ENCODE data around the gene SLFN12L.
"Not testable (repeated sequence)": the region's sequence is repeated elsewhere in the genome, so short reads cannot be mapped to it uniquely, and the experiment has no call there.

Gene SLFN12L

DNA sequence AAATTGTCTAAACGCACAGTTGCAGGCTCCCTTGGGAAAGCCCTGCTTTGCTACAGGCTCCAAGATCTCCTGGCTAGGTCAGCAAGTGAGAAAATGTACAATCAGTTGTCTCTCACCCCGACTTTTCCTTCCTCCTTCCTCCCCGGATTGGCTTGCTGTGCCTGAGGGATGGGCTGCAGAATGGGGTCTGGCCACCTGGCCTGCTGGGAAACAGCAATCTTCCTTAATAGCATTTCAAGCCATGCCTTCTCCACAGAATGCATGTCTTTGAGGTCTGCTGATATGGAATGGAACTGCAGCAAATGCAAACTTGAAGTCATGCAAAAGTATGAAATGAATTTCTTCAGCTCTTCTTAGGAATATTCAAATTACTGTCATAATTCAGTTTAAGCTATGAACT, 46.1 kb downstream of the SLFN12L start:
- peaks cover 92% of the 10 kb centered on the region for H3K36me3 Mint-ChIP-seq
- DNase-seq (ENCODE audit: low spot score in 2 of 2) (no peak), ATAC-seq (no peak)
- H3K9me3 Mint-ChIP-seq, result no peaks in the 10 kb centered on the region
- peak overlapping the region; percentile 3 for H3K27ac Mint-ChIP-seq
- peaks cover 81% of the 10 kb centered on the region for H3K4me1 Mint-ChIP-seq
- no peak overlapping the region for H3K4me3 Mint-ChIP-seq

DNA sequence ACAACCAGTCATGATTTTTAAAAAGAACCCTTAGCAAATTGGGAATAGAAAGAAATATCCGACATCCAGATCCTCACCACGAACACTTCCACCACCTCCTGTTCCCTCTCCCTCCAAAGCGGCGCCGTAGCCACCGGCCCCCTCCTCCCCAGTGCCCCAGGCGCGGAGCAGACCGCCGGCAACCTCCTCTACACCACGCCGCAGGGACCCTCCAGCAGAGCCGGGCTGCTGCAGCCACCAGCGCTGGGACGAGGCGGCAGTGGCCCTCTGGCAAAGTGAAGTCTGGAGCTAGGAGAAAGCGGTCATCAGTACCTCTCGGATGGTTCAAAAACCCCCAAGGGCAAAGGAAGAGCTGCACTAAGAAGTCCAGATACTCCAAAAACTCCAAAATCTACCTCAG, 47.5 kb downstream of the SLFN12L start:
- DNase-seq (ENCODE audit: low spot score in 2 of 2) (no peak), ATAC-seq (no peak)
- peaks cover 93% of the 10 kb centered on the region for H3K36me3 Mint-ChIP-seq
- peak overlapping the region; percentile 32 for H3K27ac Mint-ChIP-seq
- no peak overlapping the region for H3K4me3 Mint-ChIP-seq
- H3K4me1 Mint-ChIP-seq, result peaks cover 90% of the 10 kb centered on the region
- H3K9me3 Mint-ChIP-seq, result no peaks in the 10 kb centered on the region

DNA sequence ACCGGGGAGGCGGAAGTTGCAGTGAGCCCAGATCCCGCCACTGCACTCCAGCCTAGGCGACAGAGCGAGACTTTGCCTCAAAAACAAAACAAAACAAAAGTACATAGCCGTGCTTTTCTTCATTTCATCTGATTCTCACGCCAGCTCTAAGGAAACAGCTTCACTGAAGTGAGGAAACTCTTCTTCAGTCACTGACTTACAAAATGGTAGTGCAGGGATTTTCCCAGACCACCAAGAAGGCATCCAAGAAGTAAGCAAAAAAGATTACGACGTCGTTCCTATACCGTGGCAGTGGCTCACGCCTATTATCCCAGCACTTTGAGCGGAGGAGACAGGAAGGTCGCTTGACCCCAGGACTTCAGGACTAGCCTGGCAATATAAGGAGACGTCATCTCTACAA, 48.5 kb downstream of the SLFN12L start:
- H3K36me3 Mint-ChIP-seq, result peaks cover 94% of the 10 kb centered on the region
- H3K9me3 Mint-ChIP-seq, result no peaks in the 10 kb centered on the region
- H3K27ac Mint-ChIP-seq, result peak overlapping the region; percentile 96
- peaks cover 90% of the 10 kb centered on the region for H3K4me1 Mint-ChIP-seq
- ATAC-seq (no peak), DNase-seq (ENCODE audit: low spot score in 2 of 2) (no peak)
- H3K4me3 Mint-ChIP-seq, result peak overlapping the region; percentile 87

DNA sequence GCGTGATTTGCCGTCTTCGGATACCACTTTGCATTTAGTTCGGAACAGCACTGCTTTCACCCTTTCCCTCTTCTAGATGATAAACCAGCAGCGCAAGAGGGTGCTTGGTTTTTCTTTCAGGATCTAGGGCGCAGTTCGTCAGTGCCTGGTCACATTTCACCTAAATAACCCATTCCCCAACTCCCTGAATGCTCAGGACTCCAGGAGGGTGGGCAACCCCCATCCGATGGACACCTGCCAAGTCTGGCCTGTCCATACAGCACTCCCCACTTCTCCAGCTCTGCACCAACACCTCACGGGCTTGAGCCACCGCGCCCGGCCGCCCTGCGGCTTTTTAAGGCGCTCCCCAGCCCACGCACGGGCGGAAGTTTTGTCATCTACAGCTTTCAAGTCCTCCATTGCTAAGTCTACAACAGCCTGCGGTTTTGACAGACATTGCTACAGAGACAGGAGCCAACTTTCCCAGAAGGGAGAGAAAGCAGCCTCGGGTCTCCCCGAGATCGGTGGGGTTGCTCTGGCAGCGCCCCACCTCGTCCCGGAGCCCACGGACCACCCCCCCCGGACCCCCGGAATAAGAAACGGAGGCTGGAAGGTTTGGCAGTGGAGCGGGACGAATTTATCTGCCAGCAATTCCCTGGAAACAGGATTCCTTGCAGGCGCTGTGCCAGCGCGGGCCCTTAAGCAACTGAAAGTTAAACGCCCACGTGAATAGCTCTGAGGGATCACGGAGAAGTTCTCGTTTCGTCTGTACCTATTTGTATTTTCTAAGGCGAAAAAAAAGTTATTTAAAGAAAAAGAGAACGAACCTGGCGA, 50.4 kb downstream of the SLFN12L start:
- Mint-ChIP-seq H3K36me3 (peaks cover 88% of the 10 kb centered on the region), H3K9me3 (no peaks in the 10 kb centered on the region), H3K4me3 (peak overlapping the region; percentile 87), H3K27ac (peak overlapping the region; percentile 96), H3K4me1 (peaks cover 82% of the 10 kb centered on the region)
- peak; percentile 73 to 87 for DNase-seq (ENCODE audit: low spot score in 2 of 2)
- peak; percentile 86 for ATAC-seq

DNA sequence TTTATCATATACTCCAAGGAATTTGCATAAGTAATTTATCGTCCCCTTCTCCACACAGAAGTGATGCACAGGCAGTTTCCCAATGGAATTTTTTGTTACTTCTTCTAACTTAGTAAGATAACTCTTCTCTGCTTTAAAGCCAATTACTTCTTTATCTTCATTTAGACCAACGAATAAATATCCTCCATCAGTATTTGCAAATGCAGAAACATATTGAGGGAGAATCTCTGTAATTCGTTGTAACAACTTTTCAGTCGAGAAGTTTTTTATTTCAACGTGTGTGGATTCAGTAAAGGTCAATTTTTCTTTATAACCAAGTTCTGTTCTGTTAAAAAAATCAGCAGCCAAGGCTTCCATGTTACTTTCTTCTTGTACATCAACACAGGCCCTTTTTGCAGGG, 58.2 kb downstream of the SLFN12L start:
- Mint-ChIP-seq H3K27ac (no peak overlapping the region), H3K9me3 (no peaks in the 10 kb centered on the region), H3K36me3 (peaks cover 85% of the 10 kb centered on the region), H3K4me3 (no peak overlapping the region), H3K4me1 (peaks cover 64% of the 10 kb centered on the region)
- no peak for DNase-seq (ENCODE audit: low spot score in 2 of 2)
- ATAC-seq, result no peak

DNA sequence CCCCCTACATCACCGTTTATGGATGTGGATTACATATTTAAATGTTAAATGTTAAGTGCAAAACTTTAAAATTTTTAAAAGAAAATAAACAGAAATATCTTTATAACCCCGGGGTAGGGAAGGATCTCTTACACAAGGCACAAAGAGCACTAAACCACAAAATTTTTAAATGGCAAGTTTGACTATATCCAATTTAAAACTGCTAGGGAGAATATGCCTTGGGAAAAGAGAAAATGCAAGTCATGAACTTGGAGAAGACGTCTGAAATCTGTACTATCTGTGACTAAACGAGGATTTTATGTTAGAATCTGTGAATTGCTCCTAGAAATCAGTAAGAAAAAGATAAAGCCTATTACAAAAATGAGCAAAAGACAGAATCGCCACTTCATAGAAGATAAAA, 60.2 kb downstream of the SLFN12L start:
- Mint-ChIP-seq H3K27ac (no peak overlapping the region), H3K36me3 (peaks cover 94% of the 10 kb centered on the region), H3K9me3 (peaks cover under 1% of the 10 kb centered on the region), H3K4me1 (peaks cover 53% of the 10 kb centered on the region), H3K4me3 (no peak overlapping the region)
- ATAC-seq, result no peak
- DNase-seq (ENCODE audit: low spot score in 2 of 2), result no peak

DNA sequence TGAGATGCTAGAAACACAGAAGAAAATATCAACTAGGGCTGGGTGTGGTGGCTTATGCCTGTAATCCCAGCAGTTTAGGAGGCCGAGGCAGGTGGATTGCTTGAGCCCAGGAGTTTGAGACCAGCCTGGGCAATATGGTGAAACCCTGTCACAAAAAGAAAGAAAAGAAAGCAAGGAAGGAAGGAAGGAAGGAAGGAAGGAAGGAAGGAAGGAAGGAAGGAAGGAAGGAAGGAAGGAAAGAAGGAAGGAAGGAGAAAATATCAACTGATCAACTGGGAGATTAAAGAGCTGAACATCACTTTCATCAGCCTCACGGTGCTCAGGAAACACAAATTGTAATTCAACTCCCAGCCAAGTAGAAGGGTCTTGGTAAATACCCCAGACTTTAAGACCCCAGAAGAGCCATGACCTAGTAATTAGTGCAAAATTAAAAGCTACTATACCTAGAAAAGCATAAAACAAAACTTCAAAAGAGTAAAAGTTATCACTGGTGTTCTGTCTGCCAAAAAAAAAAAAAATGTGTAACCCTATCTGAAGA, 61.1 kb downstream of the SLFN12L start:
- Mint-ChIP-seq H3K4me1 (peaks cover 49% of the 10 kb centered on the region), H3K4me3 (no peak overlapping the region), H3K27ac (peak overlapping the region; percentile 69), H3K9me3 (peaks cover 6% of the 10 kb centered on the region), H3K36me3 (peaks cover 92% of the 10 kb centered on the region)
- ATAC-seq, result no peak
- DNase-seq (ENCODE audit: low spot score in 2 of 2), result no peak

DNA sequence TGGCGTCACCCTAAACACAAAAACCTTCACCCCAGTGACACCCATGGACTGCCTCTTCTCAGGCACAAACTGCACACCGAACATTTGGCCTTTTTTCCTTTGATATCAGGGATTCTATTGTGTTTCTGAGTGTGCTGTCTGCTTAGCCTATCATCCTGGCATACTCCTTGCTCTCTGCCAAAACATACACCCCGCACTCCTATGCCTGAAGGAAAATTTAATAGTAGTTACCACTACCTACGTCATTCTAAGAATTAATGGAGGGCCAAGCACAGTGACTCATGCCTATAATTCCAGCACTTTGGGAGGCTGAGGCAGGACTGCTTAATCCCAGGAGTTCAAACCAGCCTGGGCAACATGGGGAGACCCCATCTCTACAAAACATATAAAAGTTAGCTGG, 69.0 kb downstream of the SLFN12L start:
- H3K9me3 Mint-ChIP-seq, result peaks cover 10% of the 10 kb centered on the region
- peaks cover 37% of the 10 kb centered on the region for H3K36me3 Mint-ChIP-seq
- H3K4me1 Mint-ChIP-seq, result peaks cover 38% of the 10 kb centered on the region
- ATAC-seq, result no peak
- no peak overlapping the region for H3K4me3 Mint-ChIP-seq
- peak overlapping the region; percentile 88 for H3K27ac Mint-ChIP-seq
- no peak for DNase-seq (ENCODE audit: low spot score in 2 of 2)

DNA sequence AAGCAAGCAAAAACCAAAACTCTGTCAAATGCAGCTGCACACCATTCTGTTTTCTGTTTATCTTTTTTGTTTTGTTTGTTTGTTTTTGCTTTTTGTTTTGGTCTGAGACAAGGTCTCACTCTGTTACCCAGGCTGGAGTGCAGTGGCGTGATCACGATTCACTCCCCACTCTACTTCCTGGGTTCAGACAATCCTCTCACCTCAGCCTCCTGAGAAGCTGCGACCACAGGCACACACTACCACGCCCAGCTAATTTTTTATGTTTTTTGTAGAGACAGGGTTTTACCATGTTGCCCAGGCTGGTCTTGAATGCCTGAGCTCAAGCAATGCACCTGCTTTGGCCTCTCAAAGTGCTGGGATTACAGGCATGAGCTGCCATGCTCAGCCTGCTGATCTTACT, 69.7 kb downstream of the SLFN12L start:
- H3K4me3 Mint-ChIP-seq, result peak overlapping the region; percentile 8
- peak; percentile 77 for ATAC-seq
- H3K27ac Mint-ChIP-seq, result peak overlapping the region; percentile 88
- no peak for DNase-seq (ENCODE audit: low spot score in 2 of 2)
- H3K4me1 Mint-ChIP-seq, result peaks cover 38% of the 10 kb centered on the region
- peaks cover 10% of the 10 kb centered on the region for H3K9me3 Mint-ChIP-seq
- H3K36me3 Mint-ChIP-seq, result peaks cover 37% of the 10 kb centered on the region

DNA sequence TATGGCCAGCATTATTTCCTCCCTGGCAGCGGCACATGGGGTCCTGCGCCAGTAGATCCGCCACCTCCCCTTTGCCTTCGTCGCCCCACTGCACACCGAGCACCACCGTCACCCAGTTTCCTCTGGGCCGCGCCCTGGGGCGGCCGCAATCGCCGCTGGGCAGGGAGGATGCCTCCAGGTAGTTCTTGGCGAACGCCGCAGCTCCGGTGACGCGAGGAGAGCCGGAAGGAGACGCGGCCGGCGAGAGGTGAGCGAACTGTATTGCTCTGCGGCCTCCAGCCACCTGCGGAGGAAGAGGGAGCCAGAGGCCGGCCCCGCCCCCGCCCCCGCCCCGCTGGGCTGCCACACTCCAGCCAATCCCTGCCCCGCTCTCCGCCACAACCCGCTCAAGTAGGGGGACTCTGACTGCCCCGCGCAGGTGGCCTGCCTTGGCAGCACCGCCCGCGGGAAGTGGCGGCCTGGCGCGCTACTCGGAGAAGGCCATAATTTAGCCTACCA, 77.1 kb downstream of the SLFN12L start:
- DNase-seq (ENCODE audit: low spot score in 2 of 2), result peak; percentile 26 to 81
- Mint-ChIP-seq H3K36me3 (peaks cover 28% of the 10 kb centered on the region), H3K4me3 (peak overlapping the region; percentile 65)

DNA sequence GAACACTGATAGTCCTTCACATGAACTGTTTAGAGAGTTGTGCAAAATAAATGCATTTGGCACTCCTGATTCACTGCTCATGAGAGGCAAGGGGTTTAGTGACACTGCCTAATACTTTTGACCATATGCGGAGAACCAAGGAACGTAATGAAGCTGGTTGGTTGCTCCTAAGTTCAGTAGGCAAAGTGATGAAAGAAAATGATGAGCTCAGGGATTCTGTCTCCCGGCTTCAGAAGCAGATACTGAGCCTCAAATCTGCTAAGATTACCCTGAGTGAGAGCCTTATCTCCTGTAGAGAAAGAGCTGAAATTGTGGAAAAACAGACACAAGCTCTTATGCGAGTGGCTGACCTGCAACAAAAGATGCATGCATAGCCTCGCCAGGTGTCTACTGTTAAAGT, 83.4 kb downstream of the SLFN12L start:
- H3K9me3 Mint-ChIP-seq; H3K27ac Mint-ChIP-seq; H3K36me3 Mint-ChIP-seq; DNase-seq (ENCODE audit: low spot score in 2 of 2); ATAC-seq; H3K4me3 Mint-ChIP-seq: not testable (repeated sequence)
- H3K4me1 Mint-ChIP-seq, result peaks cover 12% of the 10 kb centered on the region

More for the DNA sequence above, 77.1 kb downstream of the SLFN12L start:
- Mint-ChIP-seq H3K9me3 (peaks cover 6% of the 10 kb centered on the region), H3K4me1 (peaks cover 28% of the 10 kb centered on the region), H3K27ac (peak overlapping the region; percentile 54)
- ATAC-seq, result peak; percentile 93

DNA sequence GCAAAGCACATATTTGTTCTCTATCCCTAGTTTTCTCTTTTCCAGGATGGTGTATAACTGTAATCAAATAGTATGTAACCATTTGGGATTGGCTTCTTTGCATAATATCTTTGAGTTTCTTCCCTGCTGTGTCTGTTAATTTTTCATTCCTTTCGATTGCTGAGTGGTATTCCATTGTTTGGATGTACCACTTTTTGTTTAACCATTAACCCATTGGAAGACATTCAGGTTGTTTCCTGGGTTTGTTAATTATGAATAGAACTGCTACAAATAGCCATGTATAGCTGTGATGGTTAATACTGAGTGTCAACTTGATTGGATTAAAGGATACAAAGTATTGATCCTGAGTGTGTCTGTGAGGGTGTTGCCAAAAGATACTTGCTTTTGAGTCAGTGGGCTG, 84.3 kb downstream of the SLFN12L start:
- Mint-ChIP-seq H3K27ac (no peak overlapping the region), H3K36me3 (peaks cover 11% of the 10 kb centered on the region), H3K4me1 (peaks cover 19% of the 10 kb centered on the region), H3K9me3 (peaks cover 3% of the 10 kb centered on the region), H3K4me3 (no peak overlapping the region)
- DNase-seq (ENCODE audit: low spot score in 2 of 2) (no peak), ATAC-seq (no peak)

DNA sequence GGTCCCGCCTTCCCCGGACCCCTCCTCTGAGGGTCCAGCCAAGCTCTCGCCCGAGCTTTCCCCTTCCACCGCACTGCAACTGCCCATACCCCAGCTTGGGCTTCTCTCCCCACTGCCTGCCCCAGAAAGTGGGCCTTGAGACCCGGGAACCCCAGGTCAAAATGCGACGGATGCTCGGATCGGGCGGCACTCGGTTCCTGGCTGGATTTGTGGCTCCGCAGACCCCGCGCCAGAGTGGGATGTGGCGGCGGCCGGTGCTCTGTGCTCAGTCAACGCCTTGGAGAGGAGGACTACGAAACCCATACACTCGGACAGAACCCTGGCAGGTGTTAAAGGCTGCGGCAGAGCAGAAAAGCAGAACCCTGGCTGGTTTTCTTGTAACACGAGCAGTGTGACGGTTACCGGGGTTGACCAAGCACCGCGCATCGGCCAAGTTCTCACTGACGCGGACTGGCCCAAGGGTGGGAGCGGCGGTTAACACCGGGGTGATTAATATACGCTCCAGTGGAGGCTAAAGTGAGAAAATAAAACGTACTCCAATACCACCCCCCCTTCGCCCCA, 88.0 kb downstream of the SLFN12L start:
- Mint-ChIP-seq H3K36me3 (peaks cover 14% of the 10 kb centered on the region), H3K4me1 (peaks cover 17% of the 10 kb centered on the region), H3K9me3 (no peaks in the 10 kb centered on the region), H3K4me3 (peak overlapping the region; percentile 69), H3K27ac (peak overlapping the region; percentile 58)
- ATAC-seq (no peak), DNase-seq (ENCODE audit: low spot score in 2 of 2) (no peak)

DNA sequence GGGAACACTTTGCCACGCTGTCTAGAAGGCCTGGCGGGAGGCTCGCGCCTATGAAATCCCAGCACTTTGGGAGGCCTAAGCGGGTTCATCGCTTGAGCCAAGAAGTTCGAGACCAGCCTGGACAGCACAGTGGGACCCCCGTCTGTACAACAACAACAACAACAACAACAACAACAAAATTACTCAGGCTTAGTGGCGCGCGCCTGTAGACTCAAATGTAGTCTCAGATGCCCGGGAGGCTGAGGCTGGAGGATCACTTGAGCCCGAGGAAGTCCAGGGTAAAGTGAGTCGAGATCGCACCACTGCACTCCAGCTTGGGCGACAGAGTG, 88.6 kb downstream of the SLFN12L start:
- H3K36me3 Mint-ChIP-seq, result peaks cover 19% of the 10 kb centered on the region
- H3K4me1 Mint-ChIP-seq, result peaks cover 17% of the 10 kb centered on the region
- peak overlapping the region; percentile 81 for H3K27ac Mint-ChIP-seq
- no peaks in the 10 kb centered on the region for H3K9me3 Mint-ChIP-seq
- peak overlapping the region; percentile 69 for H3K4me3 Mint-ChIP-seq
- DNase-seq (ENCODE audit: low spot score in 2 of 2) (no peak), ATAC-seq (no peak)

DNA sequence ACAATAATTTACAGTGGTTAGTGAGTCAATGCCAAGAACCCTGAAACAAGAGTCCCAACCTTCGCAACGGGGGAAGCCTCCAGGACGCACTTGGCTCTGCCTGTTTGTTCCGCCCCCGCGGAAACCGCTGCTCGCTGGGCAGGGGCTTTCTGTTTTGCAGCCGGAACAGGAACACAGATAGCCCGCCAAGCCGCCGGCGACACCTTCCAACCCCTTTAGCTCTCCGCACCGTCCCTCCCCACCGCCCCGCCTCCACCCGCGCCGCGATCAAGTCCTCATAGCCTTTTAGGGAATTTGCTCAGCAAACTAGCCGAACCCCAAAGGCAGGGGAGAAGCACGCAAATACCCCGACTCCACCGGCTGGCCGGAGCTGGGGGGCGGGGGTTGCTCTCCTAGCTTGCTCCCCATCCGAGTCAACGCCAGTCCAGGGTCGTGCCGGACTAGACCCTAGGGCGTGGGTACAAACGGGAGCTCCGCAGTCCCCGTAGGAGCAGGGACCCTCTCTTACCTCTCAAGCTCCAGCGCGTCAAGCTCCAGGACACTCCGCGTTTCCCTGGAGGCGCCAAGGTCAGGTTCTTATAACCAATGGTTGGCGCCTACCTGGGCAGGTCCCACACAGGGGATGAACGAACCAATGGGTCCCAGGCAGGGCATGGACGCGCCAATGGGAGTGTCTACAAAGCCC, 89.1 kb downstream of the SLFN12L start, which contains the start of gene SLFN13:
Gene SLFN13, minus strand, starts transcription at position 553 of the 685 bp plus-strand sequence. CDS start 3,086 bp downstream, outside the sequence.
- no peaks in the 10 kb centered on the region for H3K9me3 Mint-ChIP-seq
- peaks cover 17% of the 10 kb centered on the region for H3K4me1 Mint-ChIP-seq
- H3K36me3 Mint-ChIP-seq, result peaks cover 24% of the 10 kb centered on the region
- ATAC-seq (peak; percentile 99), DNase-seq (ENCODE audit: low spot score in 2 of 2) (peak; percentile 81 to 94)
- H3K4me3 Mint-ChIP-seq, result peak within 1 kb of the TSS; percentile 69
- H3K27ac Mint-ChIP-seq, result peak within 1 kb of the TSS; percentile 81
